LNCAP (cell line): ENCODE data around the gene ATP9B.

Source experiments
- TF ChIP-seq, protein P1 (sequence below): fragments of 450-650 bp; IDR thresholded peaks from 2 replicates; pipeline ENCODE4 v1.5.1; 2017; ENCODE audit warnings: mild to moderate bottlenecking

Gene ATP9B

DNA sequence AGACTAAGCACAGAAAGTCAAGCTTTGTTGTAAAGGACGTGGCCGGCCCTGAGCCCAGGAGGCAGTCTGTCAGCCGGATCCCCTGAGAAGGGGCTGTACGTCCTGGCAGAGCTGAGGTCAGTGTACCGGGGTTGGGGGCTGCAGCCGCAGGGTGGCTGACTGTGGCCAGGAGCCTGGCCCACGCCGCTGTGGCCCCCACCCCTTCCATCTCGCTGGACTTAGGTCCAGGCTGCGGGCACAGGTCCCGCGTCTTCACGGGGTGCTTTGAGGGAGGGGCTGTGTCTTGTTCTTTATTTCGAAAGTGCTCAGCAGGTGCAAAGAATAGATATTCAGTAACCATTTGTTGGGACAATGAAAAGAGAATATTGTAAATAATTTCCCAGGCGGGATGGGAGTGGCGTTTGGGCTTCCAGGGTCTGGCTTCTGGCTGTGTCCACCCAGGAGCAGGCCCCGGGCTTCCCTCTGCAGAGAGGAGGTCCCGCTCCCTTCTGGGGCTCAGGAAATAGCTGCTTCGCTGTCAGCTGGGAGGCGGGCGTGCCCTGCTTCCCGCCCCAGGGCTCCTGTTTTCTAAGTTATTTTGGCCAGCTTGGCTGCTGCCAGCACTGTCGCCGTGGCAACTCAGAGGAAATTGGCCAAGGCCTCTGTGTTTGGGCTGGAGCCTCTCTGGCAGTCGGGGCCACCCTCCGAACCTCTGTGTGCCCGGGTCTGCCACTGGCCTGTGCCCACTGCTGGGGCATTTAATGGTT lies 334.0 kb downstream of the ATP9B start:
- TF ChIP-seq, protein P1, sequence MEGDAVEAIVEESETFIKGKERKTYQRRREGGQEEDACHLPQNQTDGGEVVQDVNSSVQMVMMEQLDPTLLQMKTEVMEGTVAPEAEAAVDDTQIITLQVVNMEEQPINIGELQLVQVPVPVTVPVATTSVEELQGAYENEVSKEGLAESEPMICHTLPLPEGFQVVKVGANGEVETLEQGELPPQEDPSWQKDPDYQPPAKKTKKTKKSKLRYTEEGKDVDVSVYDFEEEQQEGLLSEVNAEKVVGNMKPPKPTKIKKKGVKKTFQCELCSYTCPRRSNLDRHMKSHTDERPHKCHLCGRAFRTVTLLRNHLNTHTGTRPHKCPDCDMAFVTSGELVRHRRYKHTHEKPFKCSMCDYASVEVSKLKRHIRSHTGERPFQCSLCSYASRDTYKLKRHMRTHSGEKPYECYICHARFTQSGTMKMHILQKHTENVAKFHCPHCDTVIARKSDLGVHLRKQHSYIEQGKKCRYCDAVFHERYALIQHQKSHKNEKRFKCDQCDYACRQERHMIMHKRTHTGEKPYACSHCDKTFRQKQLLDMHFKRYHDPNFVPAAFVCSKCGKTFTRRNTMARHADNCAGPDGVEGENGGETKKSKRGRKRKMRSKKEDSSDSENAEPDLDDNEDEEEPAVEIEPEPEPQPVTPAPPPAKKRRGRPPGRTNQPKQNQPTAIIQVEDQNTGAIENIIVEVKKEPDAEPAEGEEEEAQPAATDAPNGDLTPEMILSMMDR = no peak

DNA sequence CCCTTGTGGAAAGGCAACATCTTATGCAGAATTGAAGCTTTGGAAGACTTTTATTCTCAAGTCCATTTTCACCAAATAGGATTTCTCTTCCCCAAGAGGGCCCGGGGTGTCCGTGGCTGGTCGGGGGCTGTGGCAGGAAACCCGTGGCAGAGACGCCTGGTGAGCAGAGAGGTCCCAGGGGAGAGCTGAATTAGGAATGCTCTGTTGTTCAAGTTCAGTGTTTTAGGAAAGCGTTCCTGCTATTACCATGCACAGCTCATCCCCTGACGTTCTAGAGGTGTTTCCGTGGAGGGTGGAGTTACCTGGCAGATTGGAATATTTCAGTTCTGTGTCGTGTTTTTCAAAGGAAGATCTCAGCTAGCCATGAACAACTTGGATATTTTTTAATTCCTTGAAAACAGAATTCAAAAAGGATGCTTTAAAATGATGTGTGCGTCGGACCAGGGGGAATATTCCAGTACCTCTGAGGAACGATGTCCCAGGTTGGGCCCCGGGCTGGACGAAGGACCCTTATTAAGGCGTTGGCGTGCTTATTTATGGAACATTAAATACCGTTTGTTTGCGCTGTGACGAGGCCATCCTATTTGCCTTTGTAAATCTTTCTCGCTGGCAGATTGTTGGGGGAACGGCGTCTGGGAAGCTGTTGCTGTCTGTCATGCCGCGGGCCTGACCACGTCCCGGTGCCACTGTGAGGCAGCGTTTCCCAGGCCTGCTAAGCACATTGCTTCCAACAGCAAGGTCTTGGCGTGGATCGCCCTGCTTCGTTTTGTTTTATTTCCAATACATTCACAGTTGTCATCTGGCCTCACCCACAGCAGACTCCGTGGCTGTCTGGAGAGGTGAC lies 334.8 kb downstream of the ATP9B start:
- TF ChIP-seq, protein P1 = no peak

DNA sequence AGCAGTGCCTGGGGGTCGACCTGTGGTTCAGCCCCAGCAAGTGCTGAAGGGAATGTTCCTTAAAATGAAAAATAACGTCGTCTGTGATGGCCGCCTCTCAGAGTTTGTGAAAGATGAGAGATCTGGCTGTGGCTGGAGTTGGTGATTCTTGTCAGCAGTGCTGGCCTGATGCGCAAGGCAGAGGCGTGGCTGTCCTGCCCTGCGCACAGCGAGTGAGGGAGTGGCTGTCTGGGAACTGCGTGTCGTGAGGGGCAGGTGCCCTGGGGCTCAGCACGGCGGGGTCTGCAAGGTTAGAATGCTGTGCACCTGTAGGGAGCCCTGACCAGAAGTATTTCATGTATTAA lies 335.3 kb downstream of the ATP9B start:
- TF ChIP-seq, protein P1 = no peak

DNA sequence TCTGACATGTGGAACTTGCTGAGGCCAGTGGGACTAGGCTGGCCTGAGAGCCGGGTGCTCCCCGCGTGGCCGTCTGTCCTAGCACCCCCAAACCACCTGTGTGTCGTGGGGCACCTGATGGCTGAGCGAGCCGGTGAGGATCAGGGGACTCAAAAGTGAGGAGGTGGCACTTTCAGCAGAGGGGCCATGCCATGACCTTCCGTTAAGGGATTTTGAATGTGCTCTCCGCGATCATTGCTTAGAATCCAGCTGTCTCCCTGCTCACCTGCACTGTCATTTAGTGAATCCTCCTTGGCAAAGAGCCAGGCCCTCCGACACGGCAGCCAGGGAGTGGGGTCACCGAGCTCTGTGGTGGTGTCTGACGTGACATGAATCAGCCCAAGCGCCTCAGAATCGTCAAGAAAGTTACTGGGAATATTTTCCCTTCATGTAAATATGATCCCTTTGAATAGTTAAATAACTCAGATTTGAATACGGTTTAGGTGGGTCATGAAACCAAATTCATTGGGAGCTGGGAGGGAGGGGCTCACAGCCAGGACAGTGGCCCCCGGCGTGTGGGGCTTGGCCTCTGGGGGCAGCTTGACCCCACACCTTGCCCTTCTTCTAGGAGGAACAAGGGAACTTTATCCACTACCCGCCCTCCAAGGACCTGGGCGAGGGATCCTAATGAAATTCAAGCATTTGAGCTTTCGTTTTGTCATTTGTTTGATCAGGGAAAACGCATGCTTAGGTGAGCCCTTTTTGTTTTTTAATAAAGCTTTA lies 336.0 kb downstream of the ATP9B start:
- TF ChIP-seq, protein P1 = no peak

DNA sequence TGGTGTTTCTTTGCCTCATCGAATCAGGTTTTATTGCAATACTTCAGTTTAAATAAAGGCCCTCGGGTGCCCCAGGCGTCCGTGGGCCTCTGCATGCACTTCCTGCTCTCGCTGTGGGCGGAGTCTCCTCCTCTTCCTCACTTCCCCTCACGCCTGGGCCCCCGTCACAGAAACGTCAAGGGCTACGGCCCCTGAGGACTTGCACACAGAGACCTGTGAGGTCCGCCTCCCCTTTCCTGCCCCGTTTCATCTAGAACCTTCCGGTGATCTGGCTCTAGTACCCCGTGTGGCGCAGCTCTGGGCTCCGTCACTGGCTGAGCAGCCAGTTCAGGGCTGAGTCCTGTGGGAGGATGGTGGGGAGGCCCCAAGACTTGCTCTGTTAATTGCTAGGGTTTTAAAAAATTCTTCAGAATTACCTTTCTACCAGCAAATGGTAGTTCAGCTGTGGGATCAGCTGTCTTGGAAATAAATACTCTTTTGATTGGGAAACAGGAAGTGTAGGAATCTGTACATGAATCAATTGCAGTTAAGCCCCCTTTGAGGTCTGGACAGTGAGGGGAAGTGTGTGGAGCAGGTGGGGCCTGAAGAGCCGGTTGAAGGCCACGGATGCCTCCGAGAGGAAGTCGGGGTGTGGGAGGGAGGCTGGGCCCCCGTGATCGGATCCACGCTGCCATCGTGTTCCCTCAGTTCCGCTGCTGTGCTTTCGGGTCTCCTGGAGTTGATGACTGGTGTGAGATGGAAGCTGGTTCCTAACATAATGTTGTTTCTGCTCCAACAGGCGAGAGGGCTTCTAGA lies 336.8 kb downstream of the ATP9B start:
- TF ChIP-seq, protein P1 = no peak

DNA sequence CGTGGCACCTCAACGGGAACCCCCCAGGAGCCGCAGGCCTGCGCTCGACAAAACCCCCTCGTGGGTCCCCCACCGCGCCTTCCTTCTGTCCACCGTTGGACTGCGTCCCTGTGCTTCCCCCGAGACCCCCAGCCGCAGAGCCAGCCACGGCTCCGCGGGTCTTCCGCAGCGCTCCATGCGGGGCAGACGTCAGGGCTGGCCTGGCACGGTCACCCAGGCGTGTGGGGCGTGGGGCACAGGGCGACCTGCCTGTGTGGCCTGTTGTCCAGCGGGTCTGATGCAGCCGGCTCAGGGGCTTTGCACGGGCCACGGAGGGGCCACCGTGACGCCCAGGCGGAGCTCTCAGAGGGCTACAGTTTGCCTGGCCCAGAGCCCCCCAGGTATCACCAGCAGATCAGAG lies 337.5 kb downstream of the ATP9B start:
- TF ChIP-seq, protein P1 = no peak

DNA sequence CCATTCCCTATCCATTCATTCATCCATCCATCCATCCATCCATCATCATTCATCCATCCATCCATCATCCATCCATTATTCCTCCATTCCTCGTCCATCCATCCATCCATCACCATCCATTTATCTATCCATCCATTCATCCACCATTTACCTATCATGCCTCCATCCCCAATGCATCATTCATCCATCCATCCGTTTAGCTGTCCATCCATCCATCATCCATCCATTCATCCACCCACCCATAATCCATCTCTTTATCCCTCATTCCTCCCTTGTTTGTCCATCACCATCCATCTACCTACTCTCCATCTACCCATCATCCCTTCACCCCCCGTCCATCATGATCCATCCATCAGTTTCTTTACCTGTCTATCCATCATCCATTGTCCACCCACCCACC lies 340.1 kb downstream of the ATP9B start:
- TF ChIP-seq, protein P1 = no peak
